Fibroblast of gingiva (primary cell): ENCODE results near the gene ANKRD2.
"Not testable (repeated sequence)": the region's sequence is repeated elsewhere in the genome, so short reads cannot be mapped to it uniquely, and the experiment has no call there.

ENCODE experiments used
- DNase-seq: peaks from one replicate; pipeline ENCODE4 v3.0.0-alpha.2; 2011; ENCODE audit warnings: low read depth

The ANKRD2 gene

GRCh38 chr10:97571622-97572021 is 957 bp upstream of the ANKRD2 start:
- DNase-seq, result no peak

- no peak for DNase-seq
Measured at GRCh38 chr10:97573021-97573420, 442 bp downstream of the ANKRD2 start.

- no peak for DNase-seq
Measured at GRCh38 chr10:97573672-97574071, 1.1 kb downstream of the ANKRD2 start.

GRCh38 chr10:97574374-97575126 is 2.0 kb downstream of the ANKRD2 start:
- peak; percentile 82 for DNase-seq

- DNase-seq, result no peak
Measured at GRCh38 chr10:97575127-97575668, 2.6 kb downstream of the ANKRD2 start.

- not testable (repeated sequence) for DNase-seq
Measured at GRCh38 chr10:97576487-97576886, 3.9 kb downstream of the ANKRD2 start.

- no peak for DNase-seq
Measured at GRCh38 chr10:97577701-97578100, 5.1 kb downstream of the ANKRD2 start.

- DNase-seq, result no peak
Measured at GRCh38 chr10:97578171-97578844, 5.7 kb downstream of the ANKRD2 start.

GRCh38 chr10:97580421-97581367 is 8.1 kb downstream of the ANKRD2 start:
- DNase-seq, result no peak

GRCh38 chr10:97582169-97582568 is 9.6 kb downstream of the ANKRD2 start:
- DNase-seq, result no peak

GRCh38 chr10:97583476-97583875 is 10.9 kb downstream of the ANKRD2 start:
- no peak for DNase-seq

- peak; percentile 88 for DNase-seq
Measured at GRCh38 chr10:97584060-97584797, 11.7 kb downstream of the ANKRD2 start, which contains the start of gene HOGA1. Gene HOGA1 (plus strand): TSS chr10:97584389. CDS start chr10:97584704, 315 bp downstream.

GRCh38 chr10:97584798-97585438 is 12.3 kb downstream of the ANKRD2 start:
- DNase-seq, result no peak

GRCh38 chr10:97585439-97585811 is 12.8 kb downstream of the ANKRD2 start:
- DNase-seq, result no peak

GRCh38 chr10:97587183-97587582 is 14.6 kb downstream of the ANKRD2 start:
- DNase-seq, result no peak

GRCh38 chr10:97589479-97589878 is 16.9 kb downstream of the ANKRD2 start, which contains the start of gene C10orf62:
Gene C10orf62 (plus strand): TSS chr10:97589721. CDS start chr10:97589898, 177 bp downstream.
- no peak for DNase-seq

- no peak for DNase-seq
Measured at GRCh38 chr10:97590082-97590747, 17.6 kb downstream of the ANKRD2 start.

GRCh38 chr10:97590748-97591495 is 18.3 kb downstream of the ANKRD2 start:
- no peak for DNase-seq

GRCh38 chr10:97593421-97593820 is 20.8 kb downstream of the ANKRD2 start:
- peak; percentile 46 for DNase-seq
